Measurements from ENCODE around the gene WDCP.

- TF ChIP-seq EZH2phosphoT487 (IDR thresholded peaks at IDR 0.05; ENCODE audit: borderline replicate concordance, low read length) (no peak), CTCF (conservative IDR thresholded peaks at IDR 0.05; ENCODE audit: low read depth, low read length) (no peak), EZH2 (IDR thresholded peaks at IDR 0.05; ENCODE audit: low read length, unreplicated experiment) (no peak)
These were observed 25.1 kb upstream of the WDCP start for GRCh38 chr2:24072259-24072658.
